Melanocyte of skin (primary cell): ENCODE data around the gene ATE1. TPM values are rescaled to one million over a fixed set of nuclear protein-coding genes. Genes with fewer than 3 reads are reported as not detected.

Experiments used
- small RNA-seq, 2 donors: library from RNA; depleted of rRNA; stranded (forward); fragments of <200 nt; gene quantifications; one replicate each; pipeline ENCODE3, GENCODE V24; 2012
- total RNA-seq, 2 donors: library from RNA; depleted of rRNA; stranded (reverse); fragments of >200 nt; gene quantifications; 2 replicates each; pipeline ENCODE4 v1.2.3, GENCODE V29; 2012

Gene ATE1
- 10 to 100 TPM; 28.6 to 33.0 TPM for total RNA-seq

DNA sequence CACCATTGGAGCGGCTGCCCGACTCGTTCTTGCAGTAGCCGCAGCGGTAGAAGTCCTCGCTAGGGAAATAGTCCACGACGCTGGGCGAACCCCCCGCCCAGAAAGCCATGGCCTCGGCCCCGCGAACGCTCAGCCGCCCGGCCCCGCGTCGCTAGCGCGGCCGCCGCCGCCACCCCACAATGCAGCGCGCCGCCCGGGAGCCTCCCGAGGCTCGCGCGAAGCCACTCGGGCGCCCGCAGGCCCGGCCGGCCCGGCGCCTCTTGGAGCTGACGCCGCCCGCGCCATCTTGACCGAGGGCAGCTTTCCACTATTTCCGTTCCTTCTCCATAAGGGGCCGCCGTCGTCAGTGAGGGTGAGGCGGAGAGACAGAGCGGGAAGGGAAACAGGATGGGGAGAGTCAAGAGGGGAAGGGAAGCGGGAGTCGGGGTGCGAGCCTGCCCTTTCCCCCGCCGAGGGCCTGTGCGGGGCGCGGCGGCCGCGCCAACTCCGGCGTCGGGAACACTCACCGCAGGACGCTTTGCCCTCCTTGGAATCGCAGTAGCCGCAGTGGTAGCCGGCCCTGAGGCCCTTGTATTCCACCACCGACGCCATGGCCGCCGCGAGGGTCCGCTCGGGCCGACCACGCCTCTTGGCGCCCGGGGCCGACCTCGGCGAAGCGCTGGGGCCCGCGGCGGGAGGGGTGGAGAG, at the start of gene ATE1:
TSS of gene ATE1 (minus strand) at position 191 of the 687 bp plus-strand sequence. CDS start at position 109, 82 bp downstream.

GRCh38 chr10:121974535-121975294, 46.9 kb upstream of the ATE1 start, which contains the start of gene NSMCE4A:
TSS of gene NSMCE4A (minus strand) at chr10:121975217. CDS start at chr10:121975165, 52 bp downstream.

Small RNA genes lying within 50 kb of the gene (small RNA-seq; reads per million reads assigned to genes)
- gene RF00019 (0 reads per million in 2 donors), gene RF02219 (0 reads per million in 2 donors)

Other genes with a start within 250 kb of the ATE1 start
- gene NSMCE4A, start 47.2 kb upstream of the ATE1 start, total RNA-seq = 10 to 100 TPM; 31.3 to 42.3 TPM
- 10 to 100 TPM in 1 of 2 donors, 1 to 10 TPM in 1; 4.1 to 11.0 TPM for gene TACC2, start 61.1 kb upstream of the ATE1 start, total RNA-seq